OCI-LY3 (cell line): ENCODE measurements around the gene CNGA4.

Experiments used
- EZH2phosphoT487 ChIP-seq: fragments of 200-600 bp; shearing (Covaris generic); IDR thresholded peaks from 2 replicates; pipeline ENCODE4 v1.6.1; 2018; ENCODE audit warnings: antibody characterized with exemption, mixed run types, low read depth
- TF ChIP-seq, protein P1 (sequence below): fragments of 200-600, 300-600 bp; sonication (generic); IDR thresholded peaks from 2 replicates; pipeline ENCODE4 v1.5.1; 2014; ENCODE audit warnings: antibody characterized with exemption, low read length, low read depth

DNA sequence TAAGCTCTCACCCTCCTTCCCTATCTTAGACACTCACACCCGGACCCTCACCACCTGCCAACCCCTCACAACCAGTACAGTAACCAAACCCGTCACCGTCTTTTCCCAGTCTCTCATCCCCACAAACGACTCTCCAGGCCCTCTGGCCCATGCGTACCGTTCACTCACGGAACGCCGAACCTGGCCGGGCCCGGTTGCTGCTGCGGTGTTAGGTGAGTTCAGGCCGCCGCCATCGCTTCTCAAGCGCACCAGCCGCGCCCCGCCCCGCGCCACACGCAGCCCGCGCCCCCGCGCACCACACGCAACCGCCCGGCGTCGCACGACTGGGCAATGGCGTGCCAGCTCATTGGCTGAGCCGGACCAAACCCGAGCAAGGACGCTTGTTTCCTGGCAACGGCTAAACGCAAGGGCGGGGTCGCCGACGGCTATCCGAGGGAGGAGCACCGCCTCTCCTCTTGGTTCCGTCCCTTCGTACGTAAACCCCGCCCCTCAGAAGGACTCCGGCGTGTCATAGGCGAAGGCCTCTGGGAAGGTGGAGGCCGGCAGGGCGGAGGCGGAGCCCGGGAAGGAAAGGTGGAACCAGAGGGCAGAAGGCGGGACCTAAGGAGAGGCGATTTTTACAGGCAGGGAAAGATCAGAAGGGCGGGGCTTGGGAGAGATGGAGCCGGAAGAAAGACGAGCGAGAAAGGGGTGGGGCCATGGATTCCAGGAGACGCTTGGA lies 4.3 kb upstream of the CNGA4 start, which contains the start of gene FHIP1B:
- TF ChIP-seq, protein P1, sequence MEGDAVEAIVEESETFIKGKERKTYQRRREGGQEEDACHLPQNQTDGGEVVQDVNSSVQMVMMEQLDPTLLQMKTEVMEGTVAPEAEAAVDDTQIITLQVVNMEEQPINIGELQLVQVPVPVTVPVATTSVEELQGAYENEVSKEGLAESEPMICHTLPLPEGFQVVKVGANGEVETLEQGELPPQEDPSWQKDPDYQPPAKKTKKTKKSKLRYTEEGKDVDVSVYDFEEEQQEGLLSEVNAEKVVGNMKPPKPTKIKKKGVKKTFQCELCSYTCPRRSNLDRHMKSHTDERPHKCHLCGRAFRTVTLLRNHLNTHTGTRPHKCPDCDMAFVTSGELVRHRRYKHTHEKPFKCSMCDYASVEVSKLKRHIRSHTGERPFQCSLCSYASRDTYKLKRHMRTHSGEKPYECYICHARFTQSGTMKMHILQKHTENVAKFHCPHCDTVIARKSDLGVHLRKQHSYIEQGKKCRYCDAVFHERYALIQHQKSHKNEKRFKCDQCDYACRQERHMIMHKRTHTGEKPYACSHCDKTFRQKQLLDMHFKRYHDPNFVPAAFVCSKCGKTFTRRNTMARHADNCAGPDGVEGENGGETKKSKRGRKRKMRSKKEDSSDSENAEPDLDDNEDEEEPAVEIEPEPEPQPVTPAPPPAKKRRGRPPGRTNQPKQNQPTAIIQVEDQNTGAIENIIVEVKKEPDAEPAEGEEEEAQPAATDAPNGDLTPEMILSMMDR = no peak
- TF ChIP-seq EZH2phosphoT487 = no peak
